HCT116 (cell line): Measurements from ENCODE around the gene ABHD1. TPM values are rescaled to one million over a fixed set of nuclear protein-coding genes. Genes with fewer than 3 reads are reported as not detected.
"Not testable (repeated sequence)": the region's sequence is repeated elsewhere in the genome, so short reads cannot be mapped to it uniquely, and the experiment has no call there.

Source experiments
- ATAC-seq: fragments of 200-7000 bp; cut with Tn5 transposase; 2 replicates; pipeline ENCODE4 v1.9.1; 2020; ENCODE audit warnings: mild to moderate bottlenecking, moderate library complexity
- BruUV-seq: library from RNA; stranded (reverse); fragments of 400-500 nt; replicated peaks from 2 replicates; lab custom pipeline; 2021; lab: Mats Ljungman, UMichigan
- CTCF ChIA-PET: fragments of 300-600 bp; sonication (Branson Sonifier 250); formaldehyde crosslinking; loops from one replicate; lab custom pipeline; 2021; ENCODE audit warnings: antibody characterized with exemption; lab: Charles Lee
- POLR2A ChIA-PET: fragments of 300-600, 350-600 bp; sonication (Branson Sonifier 250); formaldehyde crosslinking; loops from one replicate; lab custom pipeline; 2021; ENCODE audit warnings: antibody characterized with exemption; lab: Charles Lee
- RAD21 ChIA-PET, 2 experiments: fragments of 300-600 bp; sonication (Branson Sonifier 250); formaldehyde crosslinking; loops; one replicate each; lab custom pipeline; 2023; ENCODE audit warnings: low total read pairs in 2 of 2; ENCODE audit not compliant: uncharacterized antibody in 2 of 2, unreplicated experiment in 2 of 2, low non-redundant PET in 1 of 2; lab: Charles Lee
- DNase-seq: peaks from one replicate; pipeline ENCODE4 v3.0.0-alpha.2; 2010; ENCODE audit warnings: low read depth, low spot score
- H2AFZ ChIP-seq: fragments of 200-600 bp; shearing (Covaris generic), sonication (generic); 2 replicates; pipeline ENCODE4 v1.6.1; 2017; ENCODE audit warnings: low read depth, mixed run types, mixed read lengths, antibody characterized with exemption, low read length; ENCODE audit not compliant: poor library complexity, severe bottlenecking
- H3K27ac ChIP-seq: 2 replicates; pipeline ENCODE4 v1.5.1; 2012; ENCODE audit warnings: low read depth, low read length
- H3K27me3 ChIP-seq: fragments of 200-600 bp; sonication (generic); 2 replicates; pipeline ENCODE4 v1.6.1; 2016; ENCODE audit warnings: mixed run types, low read length, mixed read lengths; ENCODE audit not compliant: insufficient read depth
- H3K36me3 ChIP-seq, 2 experiments: fragments of 200-500 bp in 1 of 2; fragments of 200-600 bp in 1 of 2; sonication (Bioruptor generic) in 1 of 2; sonication (generic) in 1 of 2; 2 replicates each; pipeline versions ENCODE4 v1.5.1 to v1.6.1; 2014 to 2016; ENCODE audit warnings: low read length in 2 of 2, inconsistent platforms in 1 of 2, mixed read lengths in 1 of 2, mixed run types in 1 of 2; ENCODE audit not compliant: insufficient read depth in 2 of 2, control insufficient read depth in 1 of 2
- H3K4me1 ChIP-seq, 2 experiments: fragments of 200-600 bp in 1 of 2; sonication (generic) in 1 of 2; 2 replicates each; pipeline versions ENCODE4 v1.5.1 to v1.6.1; 2012 to 2017; ENCODE audit warnings: low read length in 2 of 2, inconsistent platforms in 1 of 2, mild to moderate bottlenecking in 1 of 2, mixed read lengths in 1 of 2, mixed run types in 1 of 2, moderate library complexity in 1 of 2; ENCODE audit not compliant: insufficient read depth in 2 of 2, control insufficient read depth in 1 of 2
- H3K4me2 ChIP-seq: fragments of 200-600 bp; sonication (generic); 2 replicates; pipeline ENCODE4 v1.6.1; 2017; ENCODE audit warnings: mixed run types, low read length, mixed read lengths
- H3K4me3 ChIP-seq, 2 experiments: fragments of 200-600 bp in 1 of 2; sonication (generic) in 1 of 2; replicated peaks in 1 of 2; 2 replicates each; pipeline ENCODE4 v1.5.1; 2011 to 2016; ENCODE audit warnings: low read length in 2 of 2, control low read depth in 1 of 2, low read depth in 1 of 2, mild to moderate bottlenecking in 1 of 2, mixed read lengths in 1 of 2, mixed run types in 1 of 2
- H3K79me2 ChIP-seq: fragments of 200-600 bp; sonication (generic); 2 replicates; pipeline ENCODE4 v1.6.1; 2017; ENCODE audit warnings: mild to moderate bottlenecking, mixed run types, low read length, moderate library complexity, mixed read lengths; ENCODE audit not compliant: insufficient read depth
- H3K9ac ChIP-seq: fragments of 200-600 bp; sonication (generic); 2 replicates; pipeline ENCODE4 v1.6.1; 2016; ENCODE audit warnings: low read length, mixed read lengths
- H3K9me2 ChIP-seq: fragments of 200-600 bp; sonication (generic), shearing (Covaris generic); 2 replicates; pipeline ENCODE4 v1.6.1; 2017; ENCODE audit warnings: mixed run types, mild to moderate bottlenecking, moderate library complexity; ENCODE audit not compliant: insufficient read depth
- H3K9me3 ChIP-seq, 2 experiments: fragments of 200-500 bp in 1 of 2; fragments of 200-600 bp in 1 of 2; sonication (Bioruptor generic) in 1 of 2; sonication (generic) in 1 of 2; 2 replicates each; pipeline ENCODE4 v1.6.1; 2014 to 2017; ENCODE audit warnings: low read length in 2 of 2, mixed read lengths in 2 of 2, inconsistent platforms in 1 of 2, low read depth in 1 of 2, mild to moderate bottlenecking in 1 of 2, mixed run types in 1 of 2, moderate library complexity in 1 of 2; ENCODE audit not compliant: control insufficient read depth in 1 of 2, insufficient read depth in 1 of 2
- H4K20me1 ChIP-seq: fragments of 200-600 bp; sonication (generic), shearing (Covaris generic); 2 replicates; pipeline ENCODE4 v1.6.1; 2017; ENCODE audit warnings: mixed run types, mild to moderate bottlenecking, moderate library complexity; ENCODE audit not compliant: insufficient read depth
- FOSL1 ChIP-seq: IDR thresholded peaks from 2 replicates; pipeline ENCODE4 v1.6.1; 2012; ENCODE audit warnings: low read depth
- intact Hi-C: fragments of 100-400 bp; cut with micrococcal nuclease; formaldehyde crosslinking; loops from 2 replicates; pipeline ENCODE4 v1.10.0; 2022
- total RNA-seq: library from RNA; stranded (reverse); gene quantifications from one replicate; pipeline ENCODE4 v1.2.1, GENCODE V29; 2021; ENCODE audit not compliant: unreplicated experiment
- TF ChIP-seq, protein P1 (sequence below): IDR thresholded peaks from 2 replicates; pipeline ENCODE4 v1.6.1; 2012

ABHD1 gene
- total RNA-seq, 1 experiment from 2014 or later = not detected

DNA sequence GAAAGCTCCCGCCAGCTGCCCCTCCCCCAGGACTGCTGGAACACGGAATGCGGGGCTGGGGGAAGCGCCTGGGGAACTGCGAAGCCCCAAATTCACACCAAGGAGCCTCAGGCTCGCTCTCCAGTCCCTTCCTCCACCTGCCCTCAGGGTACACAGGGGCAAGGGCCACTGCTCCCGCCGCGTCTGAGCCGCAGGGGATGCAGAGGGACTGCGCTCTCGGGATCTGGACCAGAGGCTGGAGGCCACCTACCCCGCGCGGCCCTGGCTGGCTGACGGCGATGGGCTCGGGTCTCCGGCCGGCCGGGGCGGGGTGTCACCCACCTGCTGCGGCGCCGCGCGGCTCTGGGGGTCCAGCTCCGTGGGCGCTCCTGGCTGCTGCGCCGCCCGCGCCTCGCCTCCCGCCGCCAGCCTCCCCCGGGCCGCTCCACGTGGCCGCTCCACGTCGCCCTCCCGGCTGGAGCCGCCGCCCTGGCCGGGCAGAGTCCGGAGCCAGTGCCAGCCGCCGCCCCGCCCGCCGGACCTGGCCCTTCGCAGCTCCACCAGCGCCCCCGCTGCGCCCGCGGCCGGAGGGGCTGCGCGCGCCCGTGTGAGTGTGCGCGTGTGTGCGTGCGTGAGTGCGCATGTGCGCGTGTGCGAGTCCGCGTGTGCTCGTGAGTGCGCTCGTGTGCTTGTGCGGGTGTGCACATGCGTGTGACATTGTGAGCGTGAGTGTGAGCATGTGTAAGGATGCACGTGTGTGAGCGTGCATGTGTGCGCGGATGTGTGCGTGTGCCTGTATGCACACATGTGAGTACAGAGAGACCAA lies 4.9 kb upstream of the ABHD1 start, which contains the start of gene CGREF1:
TSS of gene CGREF1 (minus strand) at position 604 of the 805 bp plus-strand sequence. CDS start 14,762 bp downstream, outside the sequence.
- RAD21 ChIA-PET = no interaction called here
- Histone ChIP-seq H2AFZ (no peak within 1 kb of the TSS), H4K20me1 (no peaks in the 10 kb centered on the region), H3K4me3 (peak within 1 kb of the TSS; percentile 40 to 53), H3K9me2 (no peaks in the 10 kb centered on the region), H3K27ac (peak within 1 kb of the TSS; percentile 41; the same call in 1 of the 2 replicates), H3K36me3 (no peaks in the 10 kb centered on the region), H3K27me3 (no peaks in the 10 kb centered on the region), H3K79me2 (no peaks in the 10 kb centered on the region), H3K4me2 (peak within 1 kb of the TSS; percentile 76), H3K9me3 (no peaks in the 10 kb centered on the region), H3K9ac (peak within 1 kb of the TSS; percentile 56), H3K4me1 (peaks cover 0 to 17% of the 10 kb centered on the region in 2 experiments; a peak in 3 of 4 replicates)
- POLR2A ChIA-PET = no interaction called here
- ATAC-seq (peak; percentile 64), DNase-seq (no peak)
- CTCF ChIA-PET = no interaction called here
- intact Hi-C loops = no loop called here
- TF ChIP-seq, protein P1, sequence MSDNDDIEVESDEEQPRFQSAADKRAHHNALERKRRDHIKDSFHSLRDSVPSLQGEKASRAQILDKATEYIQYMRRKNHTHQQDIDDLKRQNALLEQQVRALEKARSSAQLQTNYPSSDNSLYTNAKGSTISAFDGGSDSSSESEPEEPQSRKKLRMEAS = peak; percentile 73
- TF ChIP-seq FOSL1 = no peak
- no TSS peak for BruUV-seq

DNA sequence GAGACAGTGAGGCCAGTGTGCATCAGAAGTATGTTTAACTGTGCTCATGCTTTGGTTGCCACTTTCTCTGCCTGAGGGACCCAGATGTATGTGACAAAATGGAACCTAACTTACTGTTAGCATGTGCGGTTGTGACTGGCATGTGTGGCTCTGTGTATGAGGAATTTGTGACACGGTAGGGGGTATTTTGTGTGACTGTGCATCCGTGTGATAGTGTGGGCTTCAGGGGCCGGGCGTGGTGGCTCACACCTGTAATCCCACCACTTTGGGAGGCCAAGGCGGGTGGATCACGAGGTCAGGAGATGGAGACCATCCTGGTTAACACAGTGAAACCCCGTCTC lies 4.3 kb upstream of the ABHD1 start:
- DNase-seq, BruUV-seq, ATAC-seq, H3K9me2 ChIP-seq, POLR2A ChIA-PET, RAD21 ChIA-PET, H3K27ac ChIP-seq, H3K36me3 ChIP-seq, CTCF ChIA-PET, H3K79me2 ChIP-seq, intact Hi-C loops, H3K27me3 ChIP-seq, H4K20me1 ChIP-seq, H2AFZ ChIP-seq, H3K9me3 ChIP-seq: not testable (repeated sequence)
- peak overlapping the region; percentile 76 for H3K4me2 ChIP-seq
- peak overlapping the region; percentile 56 for H3K9ac ChIP-seq
- peak overlapping the region in 1 of 2 experiments; percentile 53; a peak in 2 of 4 replicates for H3K4me3 ChIP-seq
- H3K4me1 ChIP-seq = peaks cover 0 to 17% of the 10 kb centered on the region in 2 experiments; a peak in 3 of 4 replicates
